Inferior parietal cortex (tissue), 1 donor: ENCODE data around the gene ATP11B.

Source experiments
- DNase-seq: peaks from one replicate; pipeline ENCODE4 v3.0.0-alpha.2; 2016; ENCODE audit errors: extremely low spot score

ATP11B gene

GRCh38 chr3:182909318-182910040, 116.2 kb downstream of the ATP11B start:
- DNase-seq: no peak

GRCh38 chr3:182910936-182911781, 117.9 kb downstream of the ATP11B start:
- DNase-seq: no peak

- no peak for DNase-seq
Observed at GRCh38 chr3:182911782-182912111, 118.4 kb downstream of the ATP11B start.

- peak; percentile 60 for DNase-seq
Observed at GRCh38 chr3:182912474-182912873, 119.2 kb downstream of the ATP11B start.

GRCh38 chr3:182913889-182914288, 120.6 kb downstream of the ATP11B start:
- DNase-seq: no peak

- DNase-seq: no peak
Observed at GRCh38 chr3:182914341-182914740, 121.0 kb downstream of the ATP11B start.

- DNase-seq: no peak
Observed at GRCh38 chr3:182917134-182917533, 123.8 kb downstream of the ATP11B start.

GRCh38 chr3:182919866-182920357, 126.6 kb downstream of the ATP11B start:
- DNase-seq: no peak

GRCh38 chr3:182920515-182921084, 127.3 kb downstream of the ATP11B start:
- no peak for DNase-seq

GRCh38 chr3:182921665-182922355, 128.5 kb downstream of the ATP11B start:
- DNase-seq: no peak

- DNase-seq: no peak
Observed at GRCh38 chr3:182925330-182925943, 132.1 kb downstream of the ATP11B start.

GRCh38 chr3:182925944-182926337, 132.6 kb downstream of the ATP11B start:
- no peak for DNase-seq

- DNase-seq: no peak
Observed at GRCh38 chr3:182935803-182936202, 142.5 kb downstream of the ATP11B start.

GRCh38 chr3:182936239-182936917, 143.1 kb downstream of the ATP11B start:
- no peak for DNase-seq

GRCh38 chr3:182936918-182937285, 143.6 kb downstream of the ATP11B start:
- DNase-seq: no peak

- DNase-seq: no peak
Observed at GRCh38 chr3:182937293-182938051, 144.2 kb downstream of the ATP11B start.

- no peak for DNase-seq
Observed at GRCh38 chr3:182940266-182940808, 147.0 kb downstream of the ATP11B start.

GRCh38 chr3:182941719-182942118, 148.4 kb downstream of the ATP11B start:
- no peak for DNase-seq

- no peak for DNase-seq
Observed at GRCh38 chr3:182947888-182948287, 154.6 kb downstream of the ATP11B start.

GRCh38 chr3:182948305-182948704, 155.0 kb downstream of the ATP11B start:
- DNase-seq: no peak
